Activated naive CD4-positive, alpha-beta T cell (primary cell): Measurements from ENCODE around the gene SHANK3.

Experiments
- DNase-seq, 4 experiments: peaks; one replicate each; lab custom pipeline; 2025; lab: John Stamatoyannopoulos, UW

SHANK3 gene

GRCh38 chr22:50699756-50700386 lies 27.2 kb downstream of the SHANK3 start:
- DNase-seq = no peak

- DNase-seq = no peak
Observed at GRCh38 chr22:50700387-50701075, 27.9 kb downstream of the SHANK3 start.

DNA sequence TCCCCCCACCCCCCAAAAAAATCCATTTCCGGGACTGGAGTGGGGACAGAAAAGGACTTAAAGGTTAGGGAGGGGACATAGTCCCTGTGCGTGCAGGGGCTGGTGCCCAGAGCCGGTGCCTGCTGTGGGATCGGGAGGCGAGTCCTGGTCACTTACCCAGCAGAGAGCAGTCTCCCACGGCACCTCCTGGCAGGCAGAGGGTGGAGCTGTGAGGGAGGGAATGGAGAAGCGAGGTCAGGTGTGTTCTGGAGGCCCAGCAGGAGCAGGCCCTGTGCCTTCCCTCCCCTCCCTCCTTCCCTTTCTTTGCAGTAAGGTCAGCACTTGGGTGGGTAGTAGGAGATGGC lies 28.4 kb downstream of the SHANK3 start:
- no peak for DNase-seq

DNA sequence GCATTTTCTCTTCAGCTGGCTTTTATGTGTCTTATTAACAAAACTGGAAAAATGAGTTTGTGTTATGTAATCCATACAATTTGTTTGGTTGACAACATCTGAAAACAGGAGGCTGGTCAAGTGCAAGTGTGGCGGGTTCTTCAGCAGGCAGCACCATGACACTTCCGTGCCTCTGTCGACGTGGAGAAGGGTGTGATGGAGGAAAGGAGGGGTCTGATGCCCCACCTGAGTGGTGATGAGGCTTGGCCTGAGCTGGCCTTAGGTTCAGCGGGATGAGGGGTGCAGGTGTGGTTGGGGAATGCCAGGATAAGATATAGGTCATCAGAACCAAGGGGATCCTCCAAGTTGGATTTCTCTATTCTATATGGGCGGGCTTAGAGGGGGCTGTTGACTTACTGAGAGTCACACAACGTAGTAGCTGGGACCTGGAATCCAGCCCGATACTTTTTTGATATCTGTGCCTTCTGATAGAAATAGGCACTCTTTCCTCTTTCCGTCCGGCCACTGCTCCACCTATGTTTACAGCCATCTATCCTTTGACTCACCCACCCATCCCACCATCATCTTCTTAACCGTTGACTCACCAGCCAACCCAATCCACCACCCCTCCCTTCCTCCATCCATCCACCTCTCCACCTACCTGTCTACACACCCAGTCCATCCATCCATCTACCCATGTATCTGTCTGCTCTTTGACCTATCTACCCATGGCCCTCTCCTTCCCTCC lies 29.0 kb downstream of the SHANK3 start:
- DNase-seq = no peak

DNA sequence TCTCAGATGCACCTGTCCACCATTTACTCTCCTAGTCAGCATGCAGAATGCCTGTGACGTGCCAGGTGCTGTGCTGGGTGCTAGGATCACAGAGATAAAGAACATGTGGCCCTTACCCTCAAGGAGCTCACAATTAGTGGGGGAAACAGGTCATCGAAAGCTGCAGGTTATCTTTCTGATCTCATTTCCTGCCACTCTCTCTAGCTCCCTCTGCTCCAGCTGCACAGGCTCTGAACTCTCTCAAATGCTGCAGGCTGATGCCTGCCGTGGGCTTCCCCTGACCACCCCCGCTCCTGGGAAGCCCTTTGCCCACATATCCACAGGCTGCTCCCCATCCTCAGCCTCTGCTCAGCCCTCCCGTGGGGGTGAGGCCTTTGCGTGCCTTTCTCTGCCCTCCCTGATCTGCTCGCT lies 29.6 kb downstream of the SHANK3 start:
- DNase-seq = no peak

GRCh38 chr22:50702821-50703725 lies 30.4 kb downstream of the SHANK3 start:
- no peak for DNase-seq

GRCh38 chr22:50703726-50704509 lies 31.3 kb downstream of the SHANK3 start:
- no peak for DNase-seq

DNA sequence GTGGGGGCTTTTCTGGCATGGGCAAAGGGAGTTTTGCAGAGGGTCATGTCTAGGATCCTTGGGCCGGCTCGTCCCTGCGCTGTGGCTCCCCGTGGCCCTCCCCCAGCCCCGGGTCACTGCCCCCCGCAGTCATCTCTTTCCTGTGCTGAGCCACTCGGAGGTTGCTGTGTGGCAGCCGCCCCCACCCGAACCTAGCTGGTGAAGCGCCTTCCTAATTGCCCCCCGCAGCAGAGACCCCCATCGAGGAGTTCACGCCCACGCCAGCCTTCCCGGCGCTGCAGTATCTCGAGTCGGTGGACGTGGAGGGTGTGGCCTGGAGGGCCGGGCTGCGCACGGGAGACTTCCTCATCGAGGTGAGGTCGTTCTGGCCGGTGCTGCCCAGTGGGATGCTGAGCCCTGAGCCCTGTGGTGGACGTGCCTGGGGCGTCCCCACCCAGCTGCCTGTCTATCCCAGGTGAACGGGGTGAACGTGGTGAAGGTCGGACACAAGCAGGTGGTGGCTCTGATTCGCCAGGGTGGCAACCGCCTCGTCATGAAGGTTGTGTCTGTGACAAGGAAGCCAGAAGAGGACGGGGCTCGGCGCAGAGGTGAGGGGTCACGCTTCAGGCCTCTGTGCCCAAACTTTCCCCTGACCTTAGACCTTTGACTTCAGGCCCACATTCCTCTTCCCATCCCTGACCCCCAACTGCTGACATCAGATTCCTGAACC lies 32.0 kb downstream of the SHANK3 start:
- DNase-seq = no peak

DNA sequence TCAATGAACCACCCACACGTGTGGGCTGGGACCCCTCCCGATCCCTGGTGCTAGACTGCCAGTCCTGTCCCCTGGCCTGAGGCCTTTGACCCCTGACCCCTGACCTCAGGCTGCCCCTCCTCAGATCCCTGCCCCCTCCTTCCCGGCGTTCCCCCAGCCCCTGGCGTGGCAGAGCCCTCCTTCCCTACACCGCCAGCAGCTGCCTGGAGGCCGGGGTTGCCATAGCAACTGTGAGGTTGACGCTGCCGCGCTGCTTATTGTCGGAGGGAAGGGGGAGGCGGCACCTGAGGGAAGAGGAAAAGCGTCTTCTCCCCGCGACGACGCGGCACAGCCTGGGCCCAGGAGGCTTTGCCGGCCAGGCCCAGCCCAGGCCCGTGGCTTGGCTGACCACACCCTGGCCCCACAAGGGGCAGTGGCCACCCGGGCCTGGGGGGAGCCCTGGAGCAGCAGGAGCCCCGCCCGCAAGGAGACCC lies 32.6 kb downstream of the SHANK3 start:
- DNase-seq = no peak

DNA sequence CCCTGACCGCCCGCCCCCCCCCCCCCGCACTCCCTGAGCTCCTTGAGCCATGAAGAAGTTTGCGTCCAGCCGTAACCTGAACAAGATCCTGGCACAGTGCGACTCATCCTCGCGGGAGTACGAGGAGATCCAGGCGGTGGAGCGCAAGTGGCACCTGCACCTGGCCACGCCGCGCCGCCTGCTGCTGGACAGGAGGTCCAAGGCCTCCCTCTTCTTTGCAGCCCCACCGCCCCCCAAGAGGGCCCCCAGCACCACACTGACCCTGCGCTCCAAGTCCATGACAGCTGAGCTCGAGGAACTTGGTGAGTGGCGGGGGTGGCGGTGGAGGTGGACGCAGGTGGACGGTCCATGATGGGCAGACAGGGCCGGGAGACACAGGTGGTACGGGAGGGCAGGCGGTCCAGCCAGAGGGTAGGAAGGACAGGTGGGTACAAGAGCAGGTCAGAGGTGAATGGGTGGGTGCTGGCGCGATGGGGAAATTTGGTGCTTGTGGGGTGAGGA lies 33.3 kb downstream of the SHANK3 start:
- DNase-seq = no peak

DNA sequence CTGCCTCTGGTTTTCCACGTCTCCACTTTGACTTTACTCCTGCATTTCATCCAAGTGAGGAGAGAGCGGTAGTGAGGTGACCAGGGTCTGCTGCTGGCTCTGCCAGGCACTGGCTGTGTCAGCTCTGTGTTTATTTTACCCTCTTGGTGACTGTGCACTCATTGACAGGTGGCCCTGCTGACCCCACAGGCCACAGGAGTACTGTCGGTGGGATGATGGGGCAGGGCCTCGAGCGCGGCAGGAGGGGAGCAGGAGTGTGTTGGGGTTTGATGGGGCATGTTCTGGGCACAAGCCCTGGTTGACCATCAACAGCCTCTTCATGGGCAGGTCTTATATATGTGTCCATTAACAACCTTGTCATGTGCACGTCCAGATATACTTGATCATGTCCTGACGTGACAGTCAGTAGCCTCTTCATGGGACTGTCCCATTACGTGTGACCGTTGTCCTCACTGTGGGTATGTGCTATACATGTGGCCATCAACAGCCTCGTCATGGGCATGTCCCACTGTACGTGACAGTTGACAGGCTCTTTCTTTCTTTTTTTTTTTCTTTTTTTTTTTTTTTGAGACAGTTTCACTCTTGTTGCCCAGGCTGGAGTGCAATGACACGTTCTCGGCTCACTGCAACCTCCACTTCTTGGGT lies 34.0 kb downstream of the SHANK3 start:
- no peak for DNase-seq

- no peak for DNase-seq
Observed at GRCh38 chr22:50708474-50708873, 35.9 kb downstream of the SHANK3 start.

- DNase-seq = no peak
Observed at GRCh38 chr22:50708996-50709395, 36.4 kb downstream of the SHANK3 start.

DNA sequence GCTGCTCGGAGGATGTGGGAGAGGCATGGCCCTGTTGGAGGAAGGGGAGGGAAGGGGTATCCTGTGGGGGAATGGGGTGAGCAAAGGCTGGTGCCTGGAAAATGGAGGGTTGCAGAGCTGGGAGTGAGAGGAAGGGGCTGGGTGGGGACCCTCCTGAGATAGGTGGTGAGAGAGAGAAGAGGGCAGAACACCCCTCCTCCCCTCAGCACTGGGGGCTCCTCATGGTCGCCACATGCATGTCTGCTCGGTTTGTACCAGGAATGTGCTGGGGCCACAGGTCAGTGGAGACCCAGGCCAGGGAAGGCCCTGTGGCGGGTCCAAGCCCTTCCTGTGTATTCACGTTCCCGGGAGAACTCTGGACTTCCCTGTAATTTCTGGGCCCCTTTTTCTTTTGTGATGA lies 37.6 kb downstream of the SHANK3 start:
- no peak for DNase-seq

- DNase-seq = no peak
Observed at GRCh38 chr22:50710886-50711285, 38.3 kb downstream of the SHANK3 start.

DNA sequence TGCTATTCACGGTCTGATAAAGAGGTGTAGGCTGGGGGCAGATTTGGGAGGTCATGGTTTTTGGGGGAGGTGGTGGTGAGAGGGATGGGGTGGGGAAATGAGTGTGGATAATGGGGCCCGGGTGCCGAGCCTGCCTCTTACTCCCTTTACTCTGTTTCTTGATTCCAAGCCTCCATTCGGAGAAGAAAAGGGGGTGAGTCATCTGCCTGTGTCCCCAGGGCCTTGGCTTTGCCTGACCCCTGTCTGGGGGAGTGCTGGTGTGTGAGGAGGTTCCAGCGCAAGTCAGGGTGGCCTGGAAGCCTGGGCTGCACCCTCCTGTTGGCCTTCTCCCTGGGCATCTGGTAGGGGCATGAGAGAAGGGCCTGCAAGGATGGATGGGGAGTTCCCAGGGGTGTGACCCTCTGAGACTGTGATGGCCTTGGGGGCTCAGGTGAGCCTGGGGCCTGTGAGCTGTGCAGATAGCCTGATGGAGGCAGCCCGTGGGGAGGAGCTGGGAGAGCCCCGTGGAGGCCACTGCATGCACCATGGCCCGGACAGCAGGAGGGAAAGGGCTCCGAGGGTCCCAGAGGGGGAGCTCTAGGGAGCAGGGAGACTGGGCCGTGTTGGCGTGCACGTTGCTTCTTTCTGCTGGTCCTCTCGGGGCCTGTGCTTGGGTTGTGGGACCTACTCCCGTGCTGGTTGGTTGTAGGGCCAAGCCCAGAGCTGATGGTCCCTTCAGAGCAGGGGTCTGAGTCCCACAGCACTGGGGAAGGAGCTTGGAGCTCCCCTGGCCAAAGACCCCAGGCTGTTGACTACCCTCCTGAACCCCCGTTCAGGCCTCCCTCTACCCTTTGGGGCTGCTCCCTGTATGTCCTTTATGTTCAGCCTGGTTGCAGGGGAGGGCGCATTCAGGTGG lies 39.1 kb downstream of the SHANK3 start:
- no peak for DNase-seq

- no peak for DNase-seq
Observed at GRCh38 chr22:50712341-50713007, 39.9 kb downstream of the SHANK3 start.

DNA sequence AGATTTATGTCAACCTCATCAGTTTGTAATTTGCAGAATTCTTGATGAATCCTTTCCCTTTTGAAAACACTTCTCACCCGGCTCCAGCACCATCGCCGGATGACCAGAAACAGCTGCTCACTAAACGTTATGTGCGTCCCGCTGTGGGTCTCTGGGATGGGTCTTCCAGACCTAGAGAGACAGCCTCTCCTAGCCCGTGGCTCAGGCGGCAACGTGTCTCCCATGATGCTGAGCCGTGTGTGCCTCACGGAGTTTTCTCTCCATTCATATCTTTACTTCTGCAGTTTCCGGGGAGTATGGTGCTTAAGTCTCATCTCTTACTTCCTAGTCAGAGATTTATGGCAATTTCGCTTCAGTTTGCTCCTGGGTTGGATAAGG lies 40.4 kb downstream of the SHANK3 start:
- no peak for DNase-seq
